ENCODE data around the gene SCAMP4. TPM values are rescaled to one million over a fixed set of nuclear protein-coding genes. Genes with fewer than 3 reads are reported as not detected.
A peak's percentile ranks its signal among the peaks of the same experiment; 100 is the strongest.

Gene SCAMP4
- total and polyA plus RNA-seq, 2 of the 13 experiments (the other 11 are each of a cell fraction or from before 2014, with no cell fraction given): 10.7 to 13.7 TPM

- TF ChIP-seq, protein P1, sequence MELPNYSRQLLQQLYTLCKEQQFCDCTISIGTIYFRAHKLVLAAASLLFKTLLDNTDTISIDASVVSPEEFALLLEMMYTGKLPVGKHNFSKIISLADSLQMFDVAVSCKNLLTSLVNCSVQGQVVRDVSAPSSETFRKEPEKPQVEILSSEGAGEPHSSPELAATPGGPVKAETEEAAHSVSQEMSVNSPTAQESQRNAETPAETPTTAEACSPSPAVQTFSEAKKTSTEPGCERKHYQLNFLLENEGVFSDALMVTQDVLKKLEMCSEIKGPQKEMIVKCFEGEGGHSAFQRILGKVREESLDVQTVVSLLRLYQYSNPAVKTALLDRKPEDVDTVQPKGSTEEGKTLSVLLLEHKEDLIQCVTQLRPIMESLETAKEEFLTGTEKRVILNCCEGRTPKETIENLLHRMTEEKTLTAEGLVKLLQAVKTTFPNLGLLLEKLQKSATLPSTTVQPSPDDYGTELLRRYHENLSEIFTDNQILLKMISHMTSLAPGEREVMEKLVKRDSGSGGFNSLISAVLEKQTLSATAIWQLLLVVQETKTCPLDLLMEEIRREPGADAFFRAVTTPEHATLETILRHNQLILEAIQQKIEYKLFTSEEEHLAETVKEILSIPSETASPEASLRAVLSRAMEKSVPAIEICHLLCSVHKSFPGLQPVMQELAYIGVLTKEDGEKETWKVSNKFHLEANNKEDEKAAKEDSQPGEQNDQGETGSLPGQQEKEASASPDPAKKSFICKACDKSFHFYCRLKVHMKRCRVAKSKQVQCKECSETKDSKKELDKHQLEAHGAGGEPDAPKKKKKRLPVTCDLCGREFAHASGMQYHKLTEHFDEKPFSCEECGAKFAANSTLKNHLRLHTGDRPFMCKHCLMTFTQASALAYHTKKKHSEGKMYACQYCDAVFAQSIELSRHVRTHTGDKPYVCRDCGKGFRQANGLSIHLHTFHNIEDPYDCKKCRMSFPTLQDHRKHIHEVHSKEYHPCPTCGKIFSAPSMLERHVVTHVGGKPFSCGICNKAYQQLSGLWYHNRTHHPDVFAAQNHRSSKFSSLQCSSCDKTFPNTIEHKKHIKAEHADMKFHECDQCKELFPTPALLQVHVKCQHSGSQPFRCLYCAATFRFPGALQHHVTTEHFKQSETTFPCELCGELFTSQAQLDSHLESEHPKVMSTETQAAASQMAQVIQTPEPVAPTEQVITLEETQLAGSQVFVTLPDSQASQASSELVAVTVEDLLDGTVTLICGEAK (IDR thresholded peaks at IDR 0.05): no peak
- TF ChIP-seq, protein P1 (CRISPR knock-in tag; IDR thresholded peaks at IDR 0.05): no peak; the same call in 1 of the 2 replicates
- TF ChIP-seq ZNF772 (CRISPR knock-in tag; IDR thresholded peaks at IDR 0.05): no peak
- TF ChIP-seq KLF11 (CRISPR knock-in tag; IDR thresholded peaks at IDR 0.05): no peak
- TF ChIP-seq POLR2AphosphoS2 (IDR thresholded peaks at IDR 0.05; ENCODE audit: low read depth, low read length): no peak
- TF ChIP-seq RCOR2 (CRISPR knock-in tag; IDR thresholded peaks at IDR 0.05): no peak
- TF ChIP-seq ZNF292 (CRISPR knock-in tag; IDR thresholded peaks at IDR 0.05; ENCODE audit: borderline replicate concordance, low read depth): no peak
- TF ChIP-seq, protein P2, sequence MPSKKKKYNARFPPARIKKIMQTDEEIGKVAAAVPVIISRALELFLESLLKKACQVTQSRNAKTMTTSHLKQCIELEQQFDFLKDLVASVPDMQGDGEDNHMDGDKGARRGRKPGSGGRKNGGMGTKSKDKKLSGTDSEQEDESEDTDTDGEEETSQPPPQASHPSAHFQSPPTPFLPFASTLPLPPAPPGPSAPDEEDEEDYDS (CRISPR knock-in tag; IDR thresholded peaks at IDR 0.05): peak; percentile 71
- no peak for TF ChIP-seq ATF7-NPFF (CRISPR knock-in tag; IDR thresholded peaks at IDR 0.05; ENCODE audit: low read depth)
- no peak for TF ChIP-seq ZNF557 (CRISPR knock-in tag; IDR thresholded peaks at IDR 0.05)
- no peak for TF ChIP-seq TCF7 (IDR thresholded peaks at IDR 0.05; ENCODE audit: low read depth)
- TF ChIP-seq FOSL2 (CRISPR knock-in tag; IDR thresholded peaks at IDR 0.05): peak; percentile 45
- TF ChIP-seq ZNF17 (CRISPR knock-in tag; IDR thresholded peaks at IDR 0.05): no peak
- TF ChIP-seq RBM22 (optimal IDR thresholded peaks at IDR 0.05; ENCODE audit: low read length): peak; percentile 67
- TF ChIP-seq, protein P3, sequence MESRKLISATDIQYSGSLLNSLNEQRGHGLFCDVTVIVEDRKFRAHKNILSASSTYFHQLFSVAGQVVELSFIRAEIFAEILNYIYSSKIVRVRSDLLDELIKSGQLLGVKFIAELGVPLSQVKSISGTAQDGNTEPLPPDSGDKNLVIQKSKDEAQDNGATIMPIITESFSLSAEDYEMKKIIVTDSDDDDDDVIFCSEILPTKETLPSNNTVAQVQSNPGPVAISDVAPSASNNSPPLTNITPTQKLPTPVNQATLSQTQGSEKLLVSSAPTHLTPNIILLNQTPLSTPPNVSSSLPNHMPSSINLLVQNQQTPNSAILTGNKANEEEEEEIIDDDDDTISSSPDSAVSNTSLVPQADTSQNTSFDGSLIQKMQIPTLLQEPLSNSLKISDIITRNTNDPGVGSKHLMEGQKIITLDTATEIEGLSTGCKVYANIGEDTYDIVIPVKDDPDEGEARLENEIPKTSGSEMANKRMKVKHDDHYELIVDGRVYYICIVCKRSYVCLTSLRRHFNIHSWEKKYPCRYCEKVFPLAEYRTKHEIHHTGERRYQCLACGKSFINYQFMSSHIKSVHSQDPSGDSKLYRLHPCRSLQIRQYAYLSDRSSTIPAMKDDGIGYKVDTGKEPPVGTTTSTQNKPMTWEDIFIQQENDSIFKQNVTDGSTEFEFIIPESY (CRISPR knock-in tag; IDR thresholded peaks at IDR 0.05): peak; percentile 36; the same call in 1 of the 2 replicates
- TF ChIP-seq ZNF891 (CRISPR knock-in tag; IDR thresholded peaks at IDR 0.05): no peak
- no peak for TF ChIP-seq TBP (CRISPR knock-in tag; IDR thresholded peaks at IDR 0.05)
- TF ChIP-seq ZMYM4 (CRISPR knock-in tag; IDR thresholded peaks at IDR 0.05): peak; percentile 65
- TF ChIP-seq ETV5 (CRISPR knock-in tag; IDR thresholded peaks at IDR 0.05; ENCODE audit: borderline replicate concordance): peak; percentile 97
Measured at GRCh38 chr19:1905110-1905862, at the start of gene SCAMP4, which contains the start of gene ADAT3 (continued).

Data from HepG2 (cell line).